ENCODE results near the gene THSD7A.

GRCh38 chr7:11416641-11417458, 415.1 kb downstream of the THSD7A start:
- TF ChIP-seq HDAC2 (IDR thresholded peaks at IDR 0.05), result no peak
- TF ChIP-seq REST (IDR thresholded peaks at IDR 0.05; ENCODE audit: low read depth, low read length), result no peak
- no peak for TF ChIP-seq RBBP5 (conservative IDR thresholded peaks at IDR 0.05)
- TF ChIP-seq SUZ12 (IDR thresholded peaks at IDR 0.05; ENCODE audit: unreplicated experiment), result no peak
- no peak for TF ChIP-seq RUNX3 (IDR thresholded peaks at IDR 0.05; ENCODE audit: low read length)
- TF ChIP-seq SKIL (IDR thresholded peaks at IDR 0.05; ENCODE audit: low read depth, poor library complexity, severe bottlenecking), result no peak
- TF ChIP-seq SMAD5 (IDR thresholded peaks at IDR 0.05; ENCODE audit: low read depth), result no peak
- no peak for TF ChIP-seq CTCF (IDR thresholded peaks at IDR 0.05 in 2 of 3, conservative IDR thresholded peaks at IDR 0.05 in 1 of 3; ENCODE audit: control insufficient read depth in 2 of 3, extremely low read depth in 1 of 3, insufficient read depth in 1 of 3, low read depth in 3 of 3, low read length in 3 of 3)
- TF ChIP-seq BRCA1 (IDR thresholded peaks at IDR 0.05; ENCODE audit: low read depth, low read length), result no peak
- TF ChIP-seq MAX (IDR thresholded peaks at IDR 0.05; ENCODE audit: low read depth, low read length), result no peak
- no peak for TF ChIP-seq EP300 (IDR thresholded peaks at IDR 0.05; ENCODE audit: borderline replicate concordance in 1 of 2, control insufficient read depth in 1 of 2, low read depth in 2 of 2, low read length in 2 of 2)
- TF ChIP-seq GABPA (IDR thresholded peaks at IDR 0.05; ENCODE audit: low read depth), result no peak
